ENCODE data around the gene KCNK18.

DNA sequence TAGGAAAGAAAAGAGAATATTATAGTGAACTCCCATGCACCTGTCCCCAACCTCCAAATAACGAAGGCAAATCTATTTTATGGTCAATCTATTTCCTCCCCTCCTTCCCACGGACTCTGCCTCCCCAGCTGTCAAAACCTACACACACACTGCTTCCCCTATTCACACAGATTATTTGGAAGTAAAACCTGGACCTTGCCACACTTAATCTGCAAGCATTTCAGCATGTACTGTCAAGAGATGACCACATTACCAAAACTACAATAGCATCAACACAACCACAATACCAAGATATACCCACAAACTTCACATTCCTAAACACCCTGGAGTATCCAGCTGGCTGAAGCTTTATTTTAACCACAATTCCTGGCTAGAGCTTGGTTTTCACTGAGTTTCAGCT is 27.8 kb upstream of the KCNK18 start:
- no peak for TF ChIP-seq EZH2 (IDR thresholded peaks at IDR 0.05; ENCODE audit: borderline replicate concordance, low read length)
- TF ChIP-seq, protein P1, sequence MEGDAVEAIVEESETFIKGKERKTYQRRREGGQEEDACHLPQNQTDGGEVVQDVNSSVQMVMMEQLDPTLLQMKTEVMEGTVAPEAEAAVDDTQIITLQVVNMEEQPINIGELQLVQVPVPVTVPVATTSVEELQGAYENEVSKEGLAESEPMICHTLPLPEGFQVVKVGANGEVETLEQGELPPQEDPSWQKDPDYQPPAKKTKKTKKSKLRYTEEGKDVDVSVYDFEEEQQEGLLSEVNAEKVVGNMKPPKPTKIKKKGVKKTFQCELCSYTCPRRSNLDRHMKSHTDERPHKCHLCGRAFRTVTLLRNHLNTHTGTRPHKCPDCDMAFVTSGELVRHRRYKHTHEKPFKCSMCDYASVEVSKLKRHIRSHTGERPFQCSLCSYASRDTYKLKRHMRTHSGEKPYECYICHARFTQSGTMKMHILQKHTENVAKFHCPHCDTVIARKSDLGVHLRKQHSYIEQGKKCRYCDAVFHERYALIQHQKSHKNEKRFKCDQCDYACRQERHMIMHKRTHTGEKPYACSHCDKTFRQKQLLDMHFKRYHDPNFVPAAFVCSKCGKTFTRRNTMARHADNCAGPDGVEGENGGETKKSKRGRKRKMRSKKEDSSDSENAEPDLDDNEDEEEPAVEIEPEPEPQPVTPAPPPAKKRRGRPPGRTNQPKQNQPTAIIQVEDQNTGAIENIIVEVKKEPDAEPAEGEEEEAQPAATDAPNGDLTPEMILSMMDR (conservative IDR thresholded peaks at IDR 0.05 in 1 of 2, IDR thresholded peaks at IDR 0.05 in 1 of 2; ENCODE audit: extremely low read depth in 1 of 2, insufficient read depth in 1 of 2, low read depth in 1 of 2, low read length in 2 of 2) = no peak
